GM19238 (cell line): ENCODE data around the gene RPL36A.
A peak's percentile ranks its signal among the peaks of the same experiment; 100 is the strongest.

Experiments
- DNase-seq: peaks from one replicate; pipeline ENCODE4 v3.0.0; 2011; ENCODE audit warnings: low spot score; ENCODE audit not compliant: insufficient read length

The RPL36A gene

DNA sequence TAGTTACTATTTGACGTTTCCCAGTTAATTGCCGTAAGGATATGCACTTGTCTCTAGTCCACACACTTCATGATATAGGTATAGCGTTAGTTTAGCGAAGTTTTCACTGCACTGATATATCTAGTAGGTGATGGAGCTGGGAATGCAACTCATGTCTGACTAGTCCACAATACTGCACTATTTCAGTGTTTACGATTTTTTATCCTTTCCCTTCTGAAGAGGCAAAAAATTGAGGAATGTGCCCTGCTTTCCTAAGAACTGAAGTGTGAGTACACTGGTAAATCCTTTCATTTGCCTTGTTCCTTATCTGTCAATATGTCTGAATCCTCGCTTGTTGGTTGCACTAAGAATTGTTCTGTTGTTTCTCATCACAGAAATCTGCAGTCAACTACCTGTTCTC, 1.0 kb downstream of the RPL36A start:
- no peak for DNase-seq

DNA sequence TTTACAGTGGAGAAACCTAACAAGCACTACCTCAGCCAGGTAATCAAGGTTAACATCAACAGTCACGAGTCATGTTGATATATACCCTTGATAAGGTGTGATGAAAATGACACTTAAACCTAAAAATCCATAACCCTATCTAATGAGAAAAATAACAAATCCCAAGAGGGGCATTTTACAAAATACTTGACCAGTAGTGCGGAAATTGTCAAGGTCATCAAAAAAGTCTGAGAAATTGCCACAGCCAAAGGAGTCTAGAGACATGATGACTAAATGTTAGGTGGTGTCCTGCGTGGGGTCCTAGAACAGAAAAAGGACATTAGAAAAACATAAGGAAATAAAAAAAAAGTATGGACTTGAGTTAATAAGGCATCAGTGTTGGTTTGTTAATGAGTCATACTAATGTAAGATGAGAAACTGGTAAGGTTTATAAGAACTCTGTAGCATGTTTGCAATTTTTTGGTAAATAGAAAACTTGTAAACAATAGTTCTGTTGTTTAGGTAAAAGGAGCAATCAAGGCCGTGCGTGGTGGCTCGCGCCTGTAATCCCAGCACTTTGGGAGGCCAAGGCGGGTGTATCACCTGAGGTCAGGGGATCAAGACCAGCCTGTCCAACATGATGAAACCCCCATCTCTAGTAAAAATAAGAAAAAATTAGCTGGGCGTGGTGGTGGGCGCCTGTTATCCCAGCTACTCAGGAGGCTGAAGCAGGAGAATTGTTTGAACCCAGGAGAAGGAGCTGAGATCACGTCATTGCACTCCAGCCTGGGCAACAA, 2.9 kb downstream of the RPL36A start:
- DNase-seq = no peak

DNA sequence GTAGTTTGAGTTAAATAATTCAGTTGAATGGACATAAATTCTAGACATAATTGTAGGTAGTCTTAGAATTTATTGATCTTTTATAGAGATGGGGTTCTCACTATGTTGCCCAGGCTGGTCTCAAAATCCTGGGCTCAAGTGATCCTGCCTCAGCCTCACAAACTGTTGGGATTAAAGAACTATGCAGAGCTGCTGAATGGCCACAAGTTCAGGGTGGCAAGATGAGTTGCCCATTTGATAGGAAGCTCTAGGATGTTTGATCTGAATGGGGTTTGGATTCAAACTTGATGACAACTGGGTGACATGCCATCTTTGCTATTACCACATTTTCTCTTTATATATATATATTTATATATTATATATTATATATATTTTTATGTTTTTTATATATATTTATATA, 3.6 kb downstream of the RPL36A start:
- no peak for DNase-seq

GRCh38 chrX:101395789-101396188, 5.0 kb downstream of the RPL36A start:
- DNase-seq = no peak

- no peak for DNase-seq
Measured at GRCh38 chrX:101397779-101398178, 7.0 kb downstream of the RPL36A start.

GRCh38 chrX:101398694-101399093, 7.9 kb downstream of the RPL36A start:
- no peak for DNase-seq

GRCh38 chrX:101399825-101400224, 9.0 kb downstream of the RPL36A start:
- no peak for DNase-seq

DNA sequence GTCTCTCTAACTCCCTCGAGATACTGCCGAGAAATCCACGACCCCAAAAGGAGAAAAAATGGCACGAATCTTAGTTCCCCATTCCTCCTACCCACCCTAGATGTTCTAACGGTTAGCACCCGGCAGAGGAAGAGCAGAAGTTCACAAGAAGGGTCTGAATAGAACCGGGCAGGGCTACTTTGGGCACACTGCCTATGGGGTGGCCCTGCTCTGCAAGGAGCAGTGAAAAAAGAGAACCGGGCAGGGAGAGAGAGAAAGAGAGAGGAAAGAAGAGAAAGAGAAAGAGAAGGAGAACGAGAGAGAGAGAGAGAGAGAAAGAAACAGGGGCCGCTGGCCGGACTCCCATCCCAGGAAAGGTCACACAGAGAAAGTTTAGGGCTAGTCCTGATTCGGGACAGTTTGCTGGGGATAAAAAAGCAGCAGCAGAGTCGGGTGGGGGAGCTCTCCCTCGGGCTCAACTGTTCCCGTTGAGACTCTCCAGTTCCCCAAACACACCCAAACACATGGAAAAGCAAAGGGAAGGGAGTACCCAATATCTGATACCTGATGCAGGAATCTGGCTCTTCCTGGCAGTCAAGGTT, 16.4 kb downstream of the RPL36A start:
- DNase-seq = no peak

DNA sequence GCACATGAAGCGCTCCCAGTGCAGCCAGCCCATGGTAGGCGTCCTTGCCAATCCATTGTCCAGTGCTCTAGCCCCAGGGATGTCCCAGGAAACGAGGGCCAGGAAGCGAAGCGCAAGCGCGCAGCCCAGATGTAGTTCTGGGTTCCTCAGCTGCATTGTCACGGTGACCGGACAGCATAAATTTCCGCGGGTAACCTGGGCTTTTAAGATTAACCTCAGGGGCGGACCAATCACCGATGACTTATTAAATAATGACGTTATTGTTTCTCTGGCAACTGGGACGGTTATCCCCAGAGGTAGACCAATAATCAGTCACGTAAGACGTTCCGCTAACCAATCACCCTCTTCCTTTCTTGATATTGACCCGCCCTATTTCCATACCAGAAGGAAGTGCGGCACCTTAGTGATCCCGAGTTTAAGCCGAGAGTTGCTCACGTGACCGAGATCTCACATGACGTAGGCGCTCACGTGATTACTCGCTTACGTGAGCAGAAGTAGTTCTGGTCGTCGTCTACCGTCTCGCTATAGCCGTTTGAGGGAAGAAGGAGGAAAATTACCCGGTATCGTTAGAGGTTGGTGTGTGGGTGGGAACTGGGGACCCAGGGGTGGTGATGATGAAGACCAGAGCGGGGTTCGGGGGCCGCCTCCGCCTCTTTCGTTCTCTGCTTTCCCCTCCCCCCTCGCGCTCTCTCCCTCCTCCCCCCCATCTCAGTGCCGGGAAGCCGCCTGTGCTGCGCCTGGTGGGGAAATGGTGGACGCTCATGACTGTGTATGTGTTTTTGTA, 17.1 kb downstream of the RPL36A start, which contains the start of the genes GLA and HNRNPH2:
Gene GLA, minus strand, starts transcription at position 178 of the 784 bp plus-strand sequence. Its CDS starts 22 bp downstream, at position 156.
Gene HNRNPH2, plus strand, starts transcription at position 475 of the 784 bp plus-strand sequence. CDS start 3,767 bp downstream, outside the sequence.
- DNase-seq = peak; percentile 41

DNA sequence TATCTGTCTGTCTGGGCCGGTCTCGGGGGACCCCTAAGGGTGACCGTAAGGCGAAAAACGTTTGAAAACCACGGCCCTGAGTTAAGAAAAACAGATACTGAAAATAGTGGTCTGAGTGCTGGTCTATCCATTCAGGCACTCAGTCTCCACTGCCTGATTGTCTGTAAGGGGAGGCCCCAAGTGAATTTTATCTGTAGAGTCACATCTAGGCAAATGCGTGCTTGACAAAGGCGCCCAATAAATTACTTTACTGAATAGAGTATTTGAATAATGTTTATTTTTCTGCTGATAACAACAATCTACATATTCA, 17.7 kb downstream of the RPL36A start:
- DNase-seq = no peak

DNA sequence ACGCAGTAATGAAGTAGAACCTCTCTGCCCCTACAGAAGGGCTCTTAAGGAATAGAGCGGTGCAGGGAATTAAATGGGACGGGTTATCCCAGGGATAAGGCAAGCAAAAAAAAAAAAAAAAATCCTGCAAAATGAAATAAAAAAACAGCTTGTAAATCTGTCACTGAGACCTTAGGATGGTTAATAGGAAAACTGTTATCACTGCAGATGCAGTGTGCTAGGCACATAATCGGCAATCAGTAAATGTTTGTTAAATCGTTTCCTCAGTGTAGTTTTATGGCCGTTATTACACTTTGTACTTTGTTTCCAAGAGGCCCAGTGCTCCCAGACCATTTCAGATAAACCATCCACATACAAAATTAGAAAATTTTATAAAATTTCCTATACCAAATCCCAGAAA, 18.2 kb downstream of the RPL36A start:
- DNase-seq = no peak

DNA sequence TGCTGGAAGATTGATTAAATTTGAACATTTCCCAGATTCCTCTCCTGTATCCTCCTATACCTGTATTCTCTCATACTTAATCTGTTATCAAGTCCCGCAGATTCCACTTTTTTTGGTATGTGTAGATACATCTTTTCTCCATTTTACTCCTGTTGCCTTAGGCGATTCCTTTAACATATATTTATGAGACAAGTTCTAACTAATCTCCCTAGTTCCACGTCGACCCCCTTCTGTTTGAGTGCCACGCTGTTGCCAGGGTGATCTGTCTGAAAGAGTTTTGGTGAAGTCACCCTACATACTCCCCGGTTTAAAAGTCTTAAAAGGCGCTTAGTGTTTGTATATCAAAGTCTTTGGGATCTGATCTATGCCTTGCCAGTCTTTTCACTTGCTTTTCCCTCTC, 19.6 kb downstream of the RPL36A start:
- no peak for DNase-seq

DNA sequence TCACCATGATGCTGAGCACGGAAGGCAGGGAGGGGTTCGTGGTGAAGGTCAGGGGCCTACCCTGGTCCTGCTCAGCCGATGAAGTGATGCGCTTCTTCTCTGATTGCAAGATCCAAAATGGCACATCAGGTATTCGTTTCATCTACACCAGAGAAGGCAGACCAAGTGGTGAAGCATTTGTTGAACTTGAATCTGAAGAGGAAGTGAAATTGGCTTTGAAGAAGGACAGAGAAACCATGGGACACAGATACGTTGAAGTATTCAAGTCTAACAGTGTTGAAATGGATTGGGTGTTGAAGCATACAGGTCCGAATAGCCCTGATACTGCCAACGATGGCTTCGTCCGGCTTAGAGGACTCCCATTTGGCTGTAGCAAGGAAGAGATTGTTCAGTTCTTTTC, 21.2 kb downstream of the RPL36A start:
- DNase-seq = no peak

DNA sequence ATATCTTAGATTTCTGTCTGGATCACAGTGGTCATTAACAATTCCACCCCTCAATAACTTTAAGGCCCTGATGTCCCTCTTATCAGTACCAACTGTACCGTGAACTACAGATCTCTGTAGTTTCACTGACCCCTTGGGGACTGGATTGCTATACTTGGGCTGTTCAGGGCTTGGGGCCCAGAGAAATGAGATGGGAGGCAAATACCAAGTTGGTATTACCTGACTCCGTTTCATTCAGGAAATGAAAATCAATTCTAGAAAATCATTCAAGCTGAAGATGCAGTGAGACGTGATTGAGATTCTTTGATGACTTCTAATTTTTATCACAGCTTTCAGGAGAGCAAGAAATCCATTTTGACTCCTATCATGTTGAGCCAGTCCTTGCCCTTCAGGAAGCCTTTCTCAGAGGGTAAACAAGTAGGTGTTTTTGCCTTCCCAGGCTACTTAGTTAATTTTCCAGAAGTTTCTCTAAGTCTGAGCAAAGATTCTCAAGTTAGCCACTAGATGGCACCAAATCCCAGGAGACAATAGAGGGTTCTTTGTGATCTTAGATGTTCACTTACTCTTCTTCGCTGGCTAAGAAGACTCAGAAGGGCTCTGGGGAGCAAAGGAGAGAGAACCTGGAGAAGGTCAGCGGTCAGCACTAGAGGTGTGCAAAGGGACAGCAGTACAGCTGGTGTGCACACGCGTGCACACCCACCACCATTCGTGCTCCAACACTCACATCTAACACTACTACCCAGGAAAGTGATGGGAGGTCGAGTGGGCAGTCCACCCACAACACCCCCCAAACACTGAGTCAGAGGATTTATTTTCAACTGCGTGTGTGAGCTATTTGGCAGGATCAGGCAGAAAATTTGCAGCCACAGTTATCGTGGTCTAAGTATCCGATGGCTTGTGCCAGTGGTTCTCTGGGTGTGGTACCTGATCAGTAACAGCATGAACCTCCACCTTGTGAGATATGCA, 24.7 kb downstream of the RPL36A start:
- DNase-seq = peak; percentile 33

DNA sequence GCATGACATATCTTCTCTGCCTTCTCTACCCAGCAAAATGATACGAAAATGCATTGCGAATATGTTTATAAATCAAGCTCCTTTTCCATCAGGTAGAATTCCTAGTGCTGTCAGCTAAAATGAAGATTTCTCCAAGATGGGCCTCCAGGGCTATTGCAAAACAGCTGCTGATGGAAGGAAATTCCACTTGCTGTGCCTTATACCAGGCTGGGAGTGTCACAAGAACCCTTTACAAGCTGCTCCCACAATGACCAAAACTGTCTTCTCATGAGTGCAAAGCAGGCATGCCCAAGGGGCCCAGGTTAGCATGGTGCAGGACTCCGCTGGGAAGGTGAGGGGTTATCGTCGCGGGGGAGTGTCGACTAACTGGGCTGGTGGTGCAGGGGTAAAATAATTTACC, 25.9 kb downstream of the RPL36A start:
- no peak for DNase-seq

GRCh38 chrX:101417190-101417589, 26.4 kb downstream of the RPL36A start:
- no peak for DNase-seq

DNA sequence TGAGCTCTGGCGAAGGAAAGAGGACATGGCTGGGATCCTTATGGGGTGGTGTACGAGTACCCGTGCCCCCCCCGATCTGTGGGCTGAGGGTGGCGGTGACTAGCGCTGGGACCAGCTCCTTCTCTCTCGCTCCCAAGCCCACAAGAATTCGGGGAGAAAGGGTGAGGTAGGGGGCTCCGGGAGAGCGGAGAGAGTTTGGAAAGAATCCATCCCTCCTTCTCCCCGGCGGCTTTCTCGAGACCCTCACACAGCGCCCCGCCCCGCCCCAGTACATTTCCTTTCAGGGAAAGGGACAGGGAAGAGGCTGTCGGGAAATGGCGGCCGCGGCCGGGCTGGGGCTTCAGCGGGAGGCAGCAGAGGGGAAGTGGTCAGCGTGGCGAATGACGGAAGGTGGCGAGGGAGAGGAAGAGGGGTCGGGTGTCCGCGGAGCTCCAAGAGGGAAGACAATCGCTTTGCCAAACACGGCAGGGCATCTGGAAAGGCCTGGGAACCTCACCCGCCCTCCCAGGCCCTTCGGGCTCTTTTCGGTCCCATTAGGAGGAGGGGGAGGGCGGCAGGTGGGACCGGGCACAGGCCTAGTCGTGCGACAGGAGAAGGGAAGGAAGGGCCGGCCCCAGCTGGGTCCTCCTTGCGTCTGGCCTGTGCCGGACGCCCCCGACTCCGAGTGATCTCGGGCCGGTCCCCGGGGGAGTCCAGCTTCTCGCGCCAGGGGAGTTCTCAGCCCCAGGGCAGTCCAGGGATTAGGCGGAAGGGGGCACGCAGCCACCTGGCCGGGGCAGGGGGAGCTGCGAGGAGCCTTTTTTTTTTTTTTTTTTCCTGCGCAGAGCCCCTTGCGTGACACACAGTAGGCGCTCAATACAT, 27.4 kb downstream of the RPL36A start:
- no peak for DNase-seq

DNA sequence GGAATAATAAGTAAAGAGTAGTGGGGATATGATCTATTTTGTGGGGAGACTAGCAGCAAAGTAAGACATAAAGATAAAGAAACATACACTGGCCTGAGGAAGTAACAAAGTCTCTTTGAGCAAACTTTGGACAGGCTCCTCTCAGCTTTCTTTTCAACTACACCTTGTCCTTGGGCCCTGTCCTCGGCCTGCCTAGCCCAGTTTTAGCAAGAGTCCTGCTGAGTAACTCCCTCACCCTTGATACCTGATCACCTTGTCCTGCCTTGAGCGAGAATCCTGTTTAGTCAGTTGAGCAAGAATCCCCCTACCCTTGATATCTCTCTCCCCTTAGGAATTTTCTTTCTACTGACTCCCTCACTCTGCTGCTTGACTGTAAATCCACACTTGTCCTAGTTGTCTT, 28.7 kb downstream of the RPL36A start:
- DNase-seq = no peak

DNA sequence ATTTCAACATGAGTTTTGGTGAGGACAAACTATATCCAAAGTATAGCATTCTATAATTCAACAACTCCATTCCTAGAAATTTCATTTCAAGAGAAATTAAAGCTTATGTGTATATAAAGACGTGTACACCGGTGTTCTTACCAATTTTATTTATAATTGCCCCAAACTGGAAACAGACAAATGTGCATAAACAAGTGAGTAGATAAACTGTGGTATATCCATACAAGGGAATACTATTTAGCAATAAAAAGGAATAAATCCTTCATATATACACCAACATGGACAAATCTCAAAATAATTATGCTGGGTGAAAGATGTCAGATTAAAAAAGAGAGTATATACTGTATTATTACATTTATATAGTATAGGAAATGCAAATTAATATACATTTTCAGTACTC, 37.1 kb downstream of the RPL36A start:
- DNase-seq = no peak

- DNase-seq = no peak
Measured at GRCh38 chrX:101429934-101430333, 39.1 kb downstream of the RPL36A start.
